GM18870 (cell line): ENCODE results near the gene B4GALNT2.
"Not testable (repeated sequence)": the region's sequence is repeated elsewhere in the genome, so short reads cannot be mapped to it uniquely, and the experiment has no call there.

Experiments used
- ATAC-seq: cut with Tn5 transposase; IDR thresholded peaks from one replicate; pipeline ENCODE4 v1.9.1; 2021; ENCODE audit warnings: moderate library complexity; ENCODE audit not compliant: unreplicated experiment

The B4GALNT2 gene

DNA sequence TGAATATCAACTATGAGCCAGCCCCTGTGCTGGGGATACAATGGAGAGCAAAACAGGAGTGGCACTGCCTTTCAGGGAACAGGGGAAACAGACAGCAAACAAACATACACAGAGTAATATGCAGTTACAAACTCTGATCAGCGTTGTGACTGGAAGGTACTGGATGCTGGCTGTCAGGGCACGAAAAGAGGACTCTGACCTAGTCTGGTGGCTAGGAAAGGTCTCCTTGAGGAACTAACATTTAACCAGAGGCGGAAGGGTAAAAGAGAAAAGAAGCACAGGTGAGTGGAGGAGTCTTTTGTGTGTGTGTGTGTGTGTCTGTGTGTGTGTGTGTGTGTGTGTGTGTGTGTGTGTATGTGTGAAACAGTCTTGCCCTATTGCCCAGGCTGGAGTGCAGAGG is 12.4 kb upstream of the B4GALNT2 start:
- ATAC-seq: no peak

DNA sequence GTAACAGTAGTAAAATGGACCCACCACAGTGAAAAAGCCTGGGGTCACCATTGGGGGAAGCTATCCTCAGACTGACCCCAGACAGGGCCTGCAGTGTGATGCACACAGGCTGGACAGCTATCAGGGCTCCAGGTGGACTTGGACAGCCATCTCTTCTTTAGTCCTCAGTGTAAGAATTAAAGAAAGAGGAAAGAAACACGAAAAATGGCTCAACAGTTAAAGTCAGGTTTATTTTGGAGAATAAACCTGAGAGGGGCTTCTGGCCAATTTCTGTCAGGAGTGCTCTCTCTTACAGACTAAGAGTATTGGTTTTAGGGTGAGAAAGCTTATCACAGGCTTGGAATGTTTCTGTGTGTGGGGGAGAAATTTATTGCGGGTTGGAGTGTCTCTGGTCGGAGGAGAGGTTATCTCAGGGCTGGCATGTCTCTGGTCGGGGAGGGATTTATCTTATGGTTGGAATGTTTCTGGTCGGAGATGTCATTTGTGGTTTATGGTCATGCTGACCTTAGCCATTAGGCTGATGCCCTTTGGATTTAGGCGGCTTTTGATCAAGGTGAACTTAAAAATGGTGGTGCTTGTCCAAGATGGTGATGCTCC is 10.8 kb upstream of the B4GALNT2 start:
- no peak for ATAC-seq

DNA sequence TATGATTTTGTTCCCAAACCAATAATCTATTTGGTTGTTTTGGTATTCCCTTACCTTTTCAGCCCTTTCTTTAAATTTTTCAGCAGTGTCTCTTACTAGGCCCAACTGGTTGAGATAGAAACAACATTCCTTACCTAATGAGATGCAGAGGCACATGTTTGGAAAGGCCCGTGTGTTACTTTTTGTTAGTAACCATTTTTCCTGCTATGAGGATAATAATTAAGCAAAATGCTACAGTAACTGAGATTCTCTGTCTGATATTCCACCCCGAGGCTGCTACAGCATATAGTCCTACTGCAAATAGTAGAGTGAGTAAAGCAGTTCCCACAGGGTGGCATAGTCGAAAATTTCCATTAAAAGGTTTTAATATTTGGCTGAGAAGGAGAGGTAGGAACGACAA is 10.0 kb upstream of the B4GALNT2 start:
- ATAC-seq: no peak

DNA sequence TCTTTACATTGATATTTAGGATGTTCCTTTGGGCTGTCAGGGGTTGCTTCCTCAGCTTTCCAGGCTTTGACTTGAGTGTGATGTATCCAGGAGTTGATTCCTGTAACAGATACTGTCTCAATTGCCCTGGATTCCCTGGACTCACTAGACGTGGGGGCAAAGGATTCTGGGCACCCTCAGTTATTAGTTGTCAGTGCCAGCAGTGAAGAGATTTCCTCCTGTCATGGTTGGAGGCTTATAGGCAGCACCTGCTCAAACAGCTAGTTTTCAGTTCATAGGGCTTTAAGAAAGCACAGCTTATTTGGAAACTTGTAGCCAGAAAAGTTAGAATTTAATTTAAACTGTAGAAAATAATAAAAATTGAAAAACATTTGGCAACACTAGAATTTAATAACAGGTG is 9.5 kb upstream of the B4GALNT2 start:
- ATAC-seq: no peak

DNA sequence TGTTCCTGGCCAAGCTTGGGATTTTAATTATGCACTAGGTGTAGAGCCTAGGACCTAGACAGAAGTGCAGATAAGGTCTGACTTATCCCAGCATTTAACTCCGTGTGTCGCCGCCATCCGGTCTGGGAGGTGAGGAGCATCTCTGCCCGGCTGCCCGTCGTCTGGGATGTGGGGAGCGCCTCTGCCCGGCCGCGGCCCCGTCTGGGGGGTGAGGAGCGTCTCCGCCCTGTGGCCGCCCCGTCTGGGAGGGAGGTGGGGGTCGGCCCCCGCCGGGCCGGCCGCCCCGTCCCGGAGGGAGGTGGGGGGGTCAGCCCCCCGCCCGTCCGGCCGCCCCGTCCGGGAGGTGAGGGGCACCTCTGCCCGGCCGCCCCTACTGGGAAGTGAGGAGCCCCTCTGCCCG is 7.1 kb upstream of the B4GALNT2 start:
- no peak for ATAC-seq

DNA sequence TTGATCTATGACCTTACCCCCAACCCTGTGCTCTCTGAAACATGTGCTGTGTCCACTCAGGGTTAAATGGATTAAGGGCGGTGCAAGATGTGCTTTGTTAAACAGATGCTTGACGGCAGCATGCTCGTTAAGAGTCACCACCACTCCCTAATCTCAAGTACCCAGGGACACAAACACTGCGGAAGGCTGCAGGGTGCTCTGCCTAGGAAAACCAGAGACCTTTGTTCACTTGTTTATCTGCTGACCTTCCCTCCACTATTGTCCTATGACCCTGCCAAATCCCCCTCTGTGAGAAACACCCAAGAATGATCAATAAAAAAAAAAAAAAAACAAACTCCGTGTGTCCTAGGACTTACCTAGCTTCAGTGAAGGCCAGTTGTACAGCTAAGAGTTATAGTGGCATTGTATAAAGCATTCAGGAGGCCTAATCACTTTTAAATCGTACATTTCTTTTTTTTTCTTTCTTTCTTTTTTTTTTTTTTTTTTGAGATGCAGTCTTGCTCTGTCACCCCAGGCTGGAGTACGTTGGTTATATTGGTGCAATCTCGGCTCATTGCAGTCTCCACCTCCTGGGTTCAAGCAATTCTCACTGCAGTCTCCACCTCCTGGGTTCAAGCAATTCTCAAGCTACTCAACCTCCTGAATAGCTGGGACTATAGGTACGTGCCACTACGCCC is 6.2 kb upstream of the B4GALNT2 start:
- not testable (repeated sequence) for ATAC-seq

DNA sequence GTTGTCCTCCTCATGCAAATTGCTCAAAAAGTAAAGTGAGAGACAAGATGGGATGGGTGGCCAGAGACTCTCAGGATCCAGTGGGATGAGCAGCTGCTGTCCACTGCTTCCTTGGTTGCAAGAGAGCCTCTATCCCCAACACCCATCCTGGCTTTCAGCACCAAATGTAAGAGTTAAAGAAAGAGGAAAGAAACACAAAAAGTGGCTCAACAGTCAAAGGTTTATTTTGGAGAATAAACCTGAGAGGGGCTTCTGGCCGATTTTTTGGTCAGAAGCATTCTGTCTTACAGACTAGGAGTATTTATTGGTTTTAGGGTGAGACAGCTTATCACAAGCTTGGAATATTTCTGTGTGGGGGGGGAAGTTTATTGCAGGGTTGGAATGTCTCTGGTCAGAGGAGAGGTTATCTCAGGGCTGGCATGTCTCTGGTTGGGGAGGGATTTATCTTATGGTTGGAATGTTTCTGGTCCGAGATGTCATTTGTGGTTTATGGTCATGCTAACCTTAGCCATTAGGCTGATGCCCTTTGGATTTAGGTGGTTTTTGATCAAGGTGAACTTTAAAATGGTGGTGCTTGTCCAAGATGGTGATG is 3.1 kb upstream of the B4GALNT2 start:
- not testable (repeated sequence) for ATAC-seq

DNA sequence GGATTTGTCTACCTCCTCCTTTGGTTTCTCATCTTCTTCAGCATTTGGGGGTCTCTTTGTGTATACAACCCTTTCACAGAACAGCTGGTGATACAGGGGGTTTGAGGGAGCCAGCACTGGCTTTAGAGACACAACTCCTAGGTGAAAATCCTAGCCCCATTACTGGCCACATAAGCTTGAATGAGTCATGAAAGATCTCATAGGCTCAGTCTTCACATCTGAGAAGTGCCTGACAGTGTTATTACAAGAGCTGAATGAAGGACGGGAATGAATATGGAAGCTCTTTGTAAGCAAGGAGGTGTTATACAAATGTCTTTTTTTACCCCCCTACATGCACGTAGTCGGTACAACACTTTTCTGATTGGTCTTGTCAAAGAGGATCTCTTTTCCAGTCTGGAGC is 1.7 kb upstream of the B4GALNT2 start:
- no peak for ATAC-seq

DNA sequence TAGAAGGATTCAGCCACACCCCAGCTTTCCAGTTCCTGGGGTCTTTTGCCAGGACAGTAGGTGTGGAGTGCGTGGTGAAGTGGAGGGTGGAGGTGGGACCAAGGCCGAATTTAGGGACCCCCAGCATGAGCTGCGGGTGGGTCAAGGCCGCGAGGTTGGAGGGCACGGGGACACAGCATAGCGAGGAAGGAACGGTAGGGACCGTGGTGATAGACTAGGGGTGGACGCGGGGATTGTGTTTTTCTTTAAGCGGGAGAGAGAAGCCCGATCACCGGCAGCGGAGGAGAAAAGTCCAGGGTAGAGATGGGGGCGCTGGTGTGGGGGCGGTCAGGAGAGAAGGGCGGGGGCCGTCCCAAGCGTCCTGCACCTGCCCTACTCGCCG is 261 bp upstream of the B4GALNT2 start:
- no peak for ATAC-seq

DNA sequence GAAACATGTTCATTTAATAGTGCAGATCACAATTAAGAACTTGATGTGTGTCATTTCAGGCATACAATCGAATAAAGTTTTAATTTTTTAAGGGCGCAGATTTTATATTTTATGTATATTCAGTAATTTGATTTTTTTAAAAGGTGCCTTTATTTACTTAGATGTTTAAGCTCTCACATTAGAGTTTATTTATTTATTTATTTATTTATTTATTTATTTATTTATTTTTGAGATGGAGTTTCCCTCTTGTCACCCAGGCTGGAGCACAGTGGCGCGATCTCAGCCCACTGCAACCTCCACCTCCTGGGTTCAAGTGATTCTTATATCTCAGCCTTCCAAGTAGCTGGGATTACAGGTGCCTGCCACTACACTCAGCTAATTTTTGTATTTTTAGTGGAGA is 3.8 kb downstream of the B4GALNT2 start:
- no peak for ATAC-seq

DNA sequence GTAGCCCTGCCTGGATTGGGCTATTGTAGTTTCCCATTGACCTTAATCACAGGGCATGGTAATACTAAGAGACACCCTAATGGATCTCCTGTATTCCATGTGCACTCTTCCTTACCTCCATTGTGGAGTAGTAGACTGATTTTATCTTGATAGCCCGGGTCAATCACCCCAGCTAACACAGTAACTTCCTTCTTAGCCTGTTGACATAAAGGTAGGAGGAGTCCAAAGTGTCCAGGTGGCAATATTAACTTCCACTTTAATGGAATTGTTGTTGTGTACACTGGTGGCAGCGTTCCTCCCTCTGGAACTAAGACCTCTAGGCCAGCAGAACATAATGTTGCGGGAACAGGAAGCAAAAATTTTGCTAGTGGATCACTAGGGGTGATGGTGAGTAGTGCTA is 13.1 kb downstream of the B4GALNT2 start:
- ATAC-seq: not testable (repeated sequence)

DNA sequence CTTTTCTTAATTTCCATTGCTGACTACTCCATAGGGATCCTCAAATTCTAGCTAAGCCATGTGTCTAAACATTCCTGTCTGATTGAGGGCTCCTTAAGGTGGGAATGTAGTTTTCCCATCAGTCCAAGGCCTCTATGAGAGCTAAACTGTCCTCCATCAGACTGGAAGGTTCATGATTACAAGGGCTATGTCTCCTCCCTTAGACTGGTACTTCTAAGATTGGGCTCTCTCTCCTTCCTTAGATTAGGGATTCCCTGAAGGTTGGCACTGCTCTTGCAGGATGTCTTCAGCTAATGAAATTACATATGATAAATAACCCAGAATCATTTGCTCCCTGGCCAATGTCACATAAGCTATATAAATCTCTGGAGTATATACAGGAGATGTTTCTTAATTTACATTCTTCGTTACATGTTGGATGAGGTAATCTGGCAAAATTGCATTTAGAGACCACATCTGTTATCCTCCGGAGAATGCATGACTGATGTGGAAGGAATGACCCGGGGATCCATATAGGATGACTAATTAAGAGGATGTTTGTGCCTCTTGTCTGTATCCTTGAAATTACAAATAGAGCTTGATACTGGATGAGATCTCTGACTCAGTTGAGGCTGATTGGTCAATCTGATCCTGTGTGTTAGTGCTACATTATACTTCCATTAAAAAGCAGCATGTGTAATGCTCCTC is 14.2 kb downstream of the B4GALNT2 start:
- no peak for ATAC-seq

DNA sequence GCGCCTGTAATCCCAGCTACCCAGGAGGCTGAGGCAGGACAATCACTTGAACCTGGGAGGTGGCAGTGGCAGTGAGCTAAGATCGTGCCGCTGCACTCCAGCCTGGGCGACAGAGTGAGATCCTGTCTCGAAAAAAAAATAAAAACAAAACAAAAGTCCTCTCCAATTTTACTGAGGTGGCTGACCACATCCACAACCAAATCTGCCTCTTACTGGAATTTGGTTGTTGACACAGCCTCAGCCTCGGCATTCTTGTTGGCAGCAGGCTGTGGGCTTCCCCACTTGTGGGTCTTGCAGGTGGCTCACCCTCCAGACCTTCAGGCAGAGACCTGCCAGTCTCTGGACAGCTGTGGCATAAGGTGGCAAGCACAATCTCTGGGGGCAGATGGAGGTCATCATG is 15.6 kb downstream of the B4GALNT2 start:
- no peak for ATAC-seq

DNA sequence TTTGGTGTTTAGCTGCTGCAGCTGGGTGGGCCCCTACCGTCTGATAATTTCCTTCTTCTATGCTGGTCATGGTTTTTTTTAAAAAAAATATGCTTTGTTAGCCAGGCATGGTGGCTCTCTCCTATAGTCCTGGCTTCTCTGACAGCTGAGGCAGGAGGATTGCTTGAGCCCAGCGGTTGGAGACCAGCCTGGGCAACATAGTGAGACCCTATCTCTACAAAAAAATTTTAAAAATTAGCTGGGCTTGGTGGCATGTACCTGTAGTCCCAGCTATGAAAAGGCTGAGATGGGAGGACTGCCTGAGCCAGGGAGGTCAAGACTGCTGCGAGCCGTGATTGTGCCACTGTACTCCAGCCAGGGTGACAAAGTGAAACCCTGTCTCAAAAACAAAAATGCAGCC is 19.4 kb downstream of the B4GALNT2 start:
- ATAC-seq: no peak

DNA sequence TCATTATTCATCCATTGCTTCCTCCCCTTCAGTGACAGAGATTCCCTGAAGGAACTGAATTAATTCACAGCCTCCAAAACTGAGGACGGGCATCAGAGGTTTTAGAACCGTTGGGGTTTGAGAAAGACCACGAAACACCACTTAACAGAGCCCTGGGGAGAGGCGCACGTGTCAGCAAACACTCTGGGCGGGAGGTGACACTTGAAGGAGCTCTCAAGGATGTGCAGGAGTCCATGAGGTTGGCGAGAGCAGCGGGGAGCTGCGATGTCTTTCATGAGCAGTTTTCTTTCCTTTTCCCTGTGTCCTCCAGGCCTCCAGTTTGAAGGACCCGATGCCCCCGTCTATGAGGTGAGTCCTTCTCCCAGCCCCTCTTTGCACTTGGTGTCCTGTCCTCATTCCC is 23.7 kb downstream of the B4GALNT2 start:
- no peak for ATAC-seq

DNA sequence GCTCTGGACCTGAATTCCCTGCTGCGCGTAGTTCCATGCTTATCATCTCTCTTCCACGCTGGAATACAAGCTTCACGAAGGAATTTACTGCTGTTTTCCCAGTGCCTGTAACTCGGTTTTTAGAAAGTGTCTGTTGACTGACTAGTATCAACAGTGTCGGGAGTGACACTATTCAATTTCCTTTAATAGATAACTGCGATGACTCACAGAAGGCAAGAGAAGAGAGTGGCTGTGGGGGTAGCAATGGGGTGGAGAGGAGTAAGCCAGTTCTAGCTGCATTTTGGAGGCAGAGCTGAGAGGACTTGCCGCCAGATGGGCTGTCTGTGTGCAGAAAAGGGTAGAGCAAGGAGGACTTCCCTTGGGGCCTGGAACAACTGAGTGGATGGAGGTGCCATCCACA is 25.2 kb downstream of the B4GALNT2 start:
- no peak for ATAC-seq

DNA sequence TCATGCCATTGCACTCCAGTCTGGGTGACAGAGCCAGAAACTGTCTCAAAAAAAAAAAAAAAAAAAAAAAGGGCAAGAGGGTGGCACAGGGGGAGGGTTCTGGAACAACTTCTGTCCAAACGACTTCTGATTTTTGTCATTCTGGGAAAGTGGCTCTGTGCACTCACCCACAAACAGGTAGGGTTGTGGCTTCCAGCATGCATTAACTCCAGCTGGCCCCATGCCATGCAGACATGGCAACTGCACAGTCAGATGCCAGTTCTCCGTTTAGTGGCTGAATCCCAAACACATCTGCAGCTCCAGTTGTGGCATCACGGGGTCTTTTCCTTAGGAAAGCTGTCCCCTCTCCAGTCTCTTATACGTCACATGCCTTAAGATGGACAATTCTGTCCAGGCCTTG is 30.3 kb downstream of the B4GALNT2 start:
- ATAC-seq: no peak

DNA sequence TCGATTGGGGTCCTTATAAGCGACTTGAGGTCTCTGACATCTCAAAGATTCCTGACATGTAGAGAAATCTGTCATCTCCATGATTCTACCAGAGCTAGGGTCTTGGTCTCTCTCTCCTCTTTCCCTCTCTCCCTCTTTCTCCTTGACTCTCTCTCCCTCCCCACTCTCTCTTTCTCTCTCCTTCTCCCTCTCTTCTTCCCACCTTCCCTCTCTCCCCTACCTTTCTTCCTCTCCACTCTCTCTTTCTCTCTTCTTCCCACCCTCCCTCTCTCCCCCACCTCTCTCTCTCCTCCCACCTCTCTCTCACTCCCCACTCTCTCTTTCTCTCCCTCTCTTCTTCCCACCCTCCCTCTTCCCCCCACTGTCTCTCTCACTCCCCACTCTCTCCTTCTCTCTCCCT is 32.6 kb downstream of the B4GALNT2 start:
- ATAC-seq: no peak

DNA sequence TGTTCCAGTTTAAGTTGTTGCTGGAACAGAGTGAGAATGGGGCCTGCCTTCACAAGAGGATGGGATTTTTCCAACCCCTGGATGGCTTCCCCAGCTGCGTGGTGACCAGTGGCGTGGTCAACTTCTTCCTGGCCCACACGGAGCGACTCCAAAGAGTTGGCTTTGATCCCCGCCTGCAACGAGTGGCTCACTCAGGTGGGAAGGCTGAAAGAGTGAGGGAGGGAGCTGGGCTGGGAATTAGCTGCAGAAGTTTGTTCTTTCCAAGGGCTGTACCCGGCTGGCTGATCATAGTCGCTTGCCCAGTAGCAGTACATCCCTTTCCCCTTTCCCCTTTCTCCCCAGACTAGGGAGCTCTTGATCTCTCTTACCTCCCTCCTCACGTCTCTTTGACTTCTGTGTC is 36.1 kb downstream of the B4GALNT2 start:
- no peak for ATAC-seq

DNA sequence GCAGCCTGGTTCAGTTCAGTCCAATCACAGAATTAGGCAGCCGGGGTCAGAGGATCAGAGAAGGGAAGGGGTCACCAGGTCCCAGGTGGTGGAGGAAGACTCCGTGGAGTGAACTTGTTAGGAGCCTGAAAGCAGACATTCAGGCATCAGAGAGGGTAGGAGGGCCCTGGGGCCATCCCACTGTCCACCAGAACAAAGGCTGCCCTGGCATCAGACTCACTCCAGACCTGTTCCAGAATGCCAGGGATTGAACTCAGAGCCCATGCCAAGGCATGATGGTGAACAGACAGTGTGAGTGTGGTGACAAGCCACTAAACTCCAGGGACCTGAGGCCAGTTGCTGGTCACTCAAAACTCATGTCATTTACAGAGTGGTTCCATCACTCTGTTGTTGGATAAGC is 37.6 kb downstream of the B4GALNT2 start:
- no peak for ATAC-seq

DNA sequence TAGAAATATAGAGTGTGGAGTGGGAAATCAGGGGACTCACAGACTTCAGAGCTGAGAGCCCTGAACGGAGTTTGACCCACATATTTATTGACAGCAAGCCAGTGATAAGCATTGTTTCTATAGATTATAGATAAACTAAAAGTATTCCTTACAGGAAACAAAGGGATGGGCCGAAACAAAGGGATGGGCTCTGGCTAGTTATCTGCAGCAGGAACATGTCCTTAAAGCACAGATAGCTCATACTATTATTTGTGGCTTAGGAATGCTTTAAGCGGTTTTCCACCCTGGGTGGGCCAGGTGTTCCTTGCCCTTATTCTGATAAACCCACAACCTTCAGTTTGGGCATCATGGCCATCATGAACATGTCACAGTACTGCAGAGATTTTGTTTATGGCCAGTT is 38.1 kb downstream of the B4GALNT2 start:
- ATAC-seq: not testable (repeated sequence)

DNA sequence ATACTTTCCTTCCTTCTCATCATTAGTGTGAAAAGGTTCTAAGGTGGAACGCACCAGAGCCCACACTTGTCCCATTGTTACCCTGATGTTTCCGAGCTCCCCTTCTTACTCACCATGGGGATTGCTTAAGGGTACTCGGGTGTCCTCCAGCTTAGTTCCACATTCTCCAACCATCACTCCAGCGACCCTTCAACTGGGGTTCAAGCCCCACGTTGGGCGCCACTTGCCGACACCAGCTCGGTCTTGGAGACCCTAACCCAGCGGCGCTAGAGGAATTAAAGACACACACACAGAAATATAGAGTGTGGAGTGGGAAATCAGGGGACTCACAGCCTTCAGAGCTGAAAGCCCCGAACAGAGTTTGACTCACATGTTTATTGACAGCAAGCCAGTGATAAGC is 43.4 kb downstream of the B4GALNT2 start:
- not testable (repeated sequence) for ATAC-seq
